ENCODE data around the gene ZNF70. TPM values are rescaled to one million over a fixed set of nuclear protein-coding genes. Genes with fewer than 3 reads are reported as not detected.

The ZNF70 gene
- total RNA-seq, 2 donors from 2014 or later, result 8.4 to 13.8 TPM

DNA sequence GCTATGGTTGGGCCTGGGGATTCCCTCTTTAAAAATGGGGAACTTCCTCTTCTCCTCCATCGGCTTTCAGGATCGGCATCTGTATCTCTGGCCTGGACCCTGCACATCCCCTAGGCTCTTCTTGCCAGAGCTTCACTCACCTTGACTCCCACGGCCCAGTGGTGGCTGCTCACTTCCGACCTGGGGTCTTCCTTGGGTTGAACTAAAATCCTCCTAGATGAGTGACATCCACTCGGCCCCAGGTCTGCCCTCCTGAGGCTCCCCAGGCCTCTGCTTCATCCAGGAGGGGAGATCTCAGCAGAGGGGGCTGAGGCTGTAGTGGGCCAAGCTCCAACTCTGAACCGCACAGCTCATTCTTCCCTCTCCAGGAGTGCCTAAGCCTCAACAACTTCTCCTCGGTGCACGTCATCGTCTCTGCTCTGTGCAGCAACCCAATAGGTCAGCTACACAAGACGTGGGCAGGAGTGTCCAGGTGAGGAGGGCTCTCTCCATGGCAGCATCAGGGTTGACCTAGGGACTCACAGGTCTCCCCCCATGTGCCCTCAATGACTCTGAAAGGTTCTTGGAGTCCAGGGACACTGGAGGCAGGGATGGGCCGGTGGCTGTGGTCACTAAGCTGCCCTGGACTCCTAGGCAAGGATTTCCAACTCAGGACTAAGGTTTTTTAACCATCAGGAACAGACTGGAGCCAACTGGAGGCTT, 56.8 kb downstream of the ZNF70 start:
- H3K36me3 ChIP-seq, result peaks cover 18% of the 10 kb centered on the region

DNA sequence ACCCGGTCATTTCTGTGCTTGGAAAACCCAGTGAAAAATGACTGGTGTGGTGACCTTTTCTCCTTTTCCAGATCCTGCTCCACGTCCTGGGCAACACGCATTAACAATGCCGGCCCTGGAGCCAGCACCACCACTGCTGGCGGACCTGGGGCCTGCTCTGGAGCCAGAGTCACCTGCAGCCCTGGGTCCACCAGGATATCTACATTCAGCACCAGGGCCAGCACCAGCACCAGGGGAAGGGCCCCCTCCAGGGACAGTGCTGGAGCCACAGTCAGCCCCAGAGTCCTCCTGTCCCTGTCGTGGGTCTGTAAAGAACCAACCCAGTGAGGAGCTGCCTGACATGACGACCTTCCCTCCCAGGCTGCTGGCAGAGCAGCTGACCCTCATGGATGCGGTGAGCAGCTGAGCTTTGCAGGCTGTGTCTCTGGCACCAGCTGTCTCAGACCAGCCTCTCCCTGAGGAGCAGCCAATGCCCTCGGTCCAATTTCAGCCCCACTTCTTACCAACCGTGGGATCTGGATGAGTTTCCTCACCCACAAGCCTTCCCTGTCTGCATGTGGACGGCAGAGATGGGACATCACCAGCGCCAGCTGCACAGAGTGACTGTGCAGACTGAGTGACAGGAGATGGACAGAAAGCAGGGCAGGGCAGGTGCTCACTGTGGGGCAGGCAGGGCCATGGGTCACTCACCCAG, 58.2 kb downstream of the ZNF70 start:
- TF ChIP-seq, protein P1, sequence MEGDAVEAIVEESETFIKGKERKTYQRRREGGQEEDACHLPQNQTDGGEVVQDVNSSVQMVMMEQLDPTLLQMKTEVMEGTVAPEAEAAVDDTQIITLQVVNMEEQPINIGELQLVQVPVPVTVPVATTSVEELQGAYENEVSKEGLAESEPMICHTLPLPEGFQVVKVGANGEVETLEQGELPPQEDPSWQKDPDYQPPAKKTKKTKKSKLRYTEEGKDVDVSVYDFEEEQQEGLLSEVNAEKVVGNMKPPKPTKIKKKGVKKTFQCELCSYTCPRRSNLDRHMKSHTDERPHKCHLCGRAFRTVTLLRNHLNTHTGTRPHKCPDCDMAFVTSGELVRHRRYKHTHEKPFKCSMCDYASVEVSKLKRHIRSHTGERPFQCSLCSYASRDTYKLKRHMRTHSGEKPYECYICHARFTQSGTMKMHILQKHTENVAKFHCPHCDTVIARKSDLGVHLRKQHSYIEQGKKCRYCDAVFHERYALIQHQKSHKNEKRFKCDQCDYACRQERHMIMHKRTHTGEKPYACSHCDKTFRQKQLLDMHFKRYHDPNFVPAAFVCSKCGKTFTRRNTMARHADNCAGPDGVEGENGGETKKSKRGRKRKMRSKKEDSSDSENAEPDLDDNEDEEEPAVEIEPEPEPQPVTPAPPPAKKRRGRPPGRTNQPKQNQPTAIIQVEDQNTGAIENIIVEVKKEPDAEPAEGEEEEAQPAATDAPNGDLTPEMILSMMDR (IDR thresholded peaks at IDR 0.05), result no peak
- DNase-seq (ENCODE audit: low spot score) (no peak), ATAC-seq (ENCODE audit: insufficient number of reproducible peaks, low FRiP score, low read depth) (no peak)
- Histone ChIP-seq H3K27ac (no peak overlapping the region), H3K36me3 (peaks cover 19% of the 10 kb centered on the region), H3K9me3 (no peaks in the 10 kb centered on the region), H3K4me3 (no peak overlapping the region), H3K27me3 (replicated peaks; ENCODE audit: insufficient read depth) (no peaks in the 10 kb centered on the region), H3K4me1 (ENCODE audit: control insufficient read depth in 1 of 2, low read depth in 2 of 2) (no peaks in the 10 kb centered on the region)

More for the DNA sequence above, 56.8 kb downstream of the ZNF70 start:
- Histone ChIP-seq H3K9me3 (no peaks in the 10 kb centered on the region), H3K27me3 (replicated peaks; ENCODE audit: insufficient read depth) (no peaks in the 10 kb centered on the region), H3K27ac (no peak overlapping the region), H3K4me1 (ENCODE audit: control insufficient read depth in 1 of 2, low read depth in 2 of 2) (no peaks in the 10 kb centered on the region), H3K4me3 (no peak overlapping the region)
- ATAC-seq (ENCODE audit: insufficient number of reproducible peaks, low FRiP score, low read depth), result no peak
- TF ChIP-seq, protein P1 (IDR thresholded peaks at IDR 0.05), result no peak
- DNase-seq (ENCODE audit: low spot score), result no peak

DNA sequence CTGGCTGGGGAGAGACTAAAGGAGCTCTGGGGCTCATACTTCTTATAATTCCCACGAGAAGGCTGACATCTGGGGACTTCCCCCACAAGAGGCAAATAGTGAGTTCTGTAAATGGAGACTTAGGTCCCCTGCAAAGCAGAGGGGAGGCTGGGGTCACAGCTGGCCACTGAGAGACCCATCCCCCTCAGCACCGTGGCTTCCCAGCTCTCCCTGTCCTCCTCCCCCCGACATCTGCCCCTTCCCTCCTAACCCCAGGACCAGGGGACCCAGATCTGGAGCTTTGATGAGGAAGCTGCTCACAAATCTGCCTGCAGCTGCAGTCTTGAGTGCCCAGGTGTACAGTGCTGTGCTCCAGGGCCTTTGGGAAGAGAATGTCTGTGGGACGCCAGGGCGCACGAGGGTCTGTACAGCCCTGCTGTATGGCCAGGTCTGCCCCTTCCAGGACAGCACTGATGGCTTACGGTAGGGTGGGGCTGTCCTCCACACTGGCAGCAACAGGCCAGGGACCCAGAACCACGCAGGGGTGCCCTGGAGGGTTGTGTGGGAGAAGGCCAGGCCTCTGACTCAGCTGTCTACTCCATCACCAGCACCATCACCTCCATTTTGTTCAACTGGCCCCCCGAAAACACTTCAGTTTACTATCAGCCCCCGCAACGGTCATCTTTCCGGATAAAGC, 59.0 kb downstream of the ZNF70 start:
- no peak for ATAC-seq (ENCODE audit: insufficient number of reproducible peaks, low FRiP score, low read depth)

DNA sequence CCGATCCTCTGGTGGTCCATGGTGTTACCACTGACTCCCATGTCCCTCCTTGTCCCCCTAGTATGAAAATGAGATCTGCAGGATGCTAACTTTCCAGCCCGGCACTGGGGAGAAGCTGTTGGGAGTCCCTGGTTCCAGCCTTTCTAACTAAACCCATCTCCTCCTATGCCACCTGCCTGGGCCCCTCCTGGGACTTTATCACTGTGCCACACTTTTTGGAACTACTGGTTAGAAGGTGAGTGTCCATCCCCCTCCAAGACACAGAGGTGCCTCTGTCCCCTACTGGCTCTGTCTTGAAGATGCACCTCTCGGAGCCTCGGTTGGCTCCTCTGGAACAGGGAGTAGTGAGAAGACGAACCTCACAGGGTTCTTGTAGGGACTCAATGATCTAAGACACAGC, 60.2 kb downstream of the ZNF70 start, which contains the start of gene RGL4:
RGL4 (plus strand) TSS at position 301 of the 400 bp plus-strand sequence. CDS start 1,018 bp downstream, outside the sequence.
- TF ChIP-seq, protein P1 (IDR thresholded peaks at IDR 0.05), result no peak
- Histone ChIP-seq H3K27me3 (replicated peaks; ENCODE audit: insufficient read depth) (no peaks in the 10 kb centered on the region), H3K9me3 (no peaks in the 10 kb centered on the region), H3K4me1 (ENCODE audit: control insufficient read depth in 1 of 2, low read depth in 2 of 2) (no peaks in the 10 kb centered on the region), H3K4me3 (no peak within 1 kb of the TSS), H3K27ac (no peak within 1 kb of the TSS), H3K36me3 (peaks cover 19% of the 10 kb centered on the region)
- DNase-seq (ENCODE audit: low spot score), result no peak
- ATAC-seq (ENCODE audit: insufficient number of reproducible peaks, low FRiP score, low read depth), result no peak

More for the DNA sequence above, 59.0 kb downstream of the ZNF70 start:
- Histone ChIP-seq H3K27me3 (replicated peaks; ENCODE audit: insufficient read depth) (no peaks in the 10 kb centered on the region), H3K36me3 (peaks cover 19% of the 10 kb centered on the region), H3K27ac (no peak overlapping the region), H3K4me1 (ENCODE audit: control insufficient read depth in 1 of 2, low read depth in 2 of 2) (no peaks in the 10 kb centered on the region), H3K9me3 (no peaks in the 10 kb centered on the region), H3K4me3 (no peak overlapping the region)
- TF ChIP-seq, protein P1 (IDR thresholded peaks at IDR 0.05), result no peak
- no peak for DNase-seq (ENCODE audit: low spot score)

DNA sequence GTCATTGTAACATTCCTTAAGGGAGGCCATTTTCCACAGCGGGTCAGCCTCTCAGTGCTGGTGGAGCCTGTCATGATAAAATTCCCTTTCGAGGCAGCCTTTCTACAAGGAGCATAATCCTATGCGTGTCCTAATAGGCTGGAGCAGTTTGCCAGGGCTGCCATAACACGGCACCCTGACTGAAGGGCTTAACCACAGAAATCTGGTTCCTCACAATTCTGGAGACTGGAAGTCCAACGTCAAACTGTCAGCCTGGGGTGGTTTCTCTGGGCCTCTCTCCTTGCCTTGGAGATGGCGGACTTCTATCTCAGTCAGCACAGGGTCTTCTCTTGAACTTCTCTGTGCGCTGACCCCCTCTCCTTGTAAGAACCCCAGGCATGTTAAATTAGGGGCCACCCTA, 61.5 kb downstream of the ZNF70 start:
- no peak for DNase-seq (ENCODE audit: low spot score)
- Histone ChIP-seq H3K27ac (no peak overlapping the region), H3K9me3 (no peaks in the 10 kb centered on the region), H3K4me1 (ENCODE audit: control insufficient read depth in 1 of 2, low read depth in 2 of 2) (no peaks in the 10 kb centered on the region), H3K4me3 (no peak overlapping the region), H3K36me3 (peaks cover 19% of the 10 kb centered on the region), H3K27me3 (replicated peaks; ENCODE audit: insufficient read depth) (no peaks in the 10 kb centered on the region)
- TF ChIP-seq, protein P1 (IDR thresholded peaks at IDR 0.05), result no peak
- no peak for ATAC-seq (ENCODE audit: insufficient number of reproducible peaks, low FRiP score, low read depth)
